ENCODE data around the gene NDUFV3.

DNA sequence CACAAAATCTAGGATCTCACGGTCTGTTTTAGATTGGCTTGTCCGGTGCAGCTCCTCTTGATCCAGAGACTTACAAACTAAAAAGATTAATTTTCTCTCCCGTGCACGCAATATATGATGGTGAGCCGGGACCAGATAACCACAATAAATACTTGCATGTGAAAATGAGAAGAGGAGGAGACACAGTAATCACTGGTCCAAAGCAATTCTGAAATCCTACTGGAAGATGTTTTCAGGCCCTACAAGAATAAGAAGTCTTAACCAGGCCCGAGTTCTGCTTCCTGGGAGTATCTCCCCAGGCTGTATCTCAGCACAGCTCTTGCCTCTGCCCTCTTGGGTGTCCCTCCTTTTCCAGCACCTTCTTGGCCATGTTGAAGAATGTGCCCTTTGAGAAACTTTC, 12.8 kb upstream of the NDUFV3 start:
- TF ChIP-seq RAD21 (IDR thresholded peaks at IDR 0.05; ENCODE audit: low read depth) (no peak), EGR1 (IDR thresholded peaks at IDR 0.05) (no peak), NFIC (IDR thresholded peaks at IDR 0.05) (no peak), FOXM1 (IDR thresholded peaks at IDR 0.05; ENCODE audit: borderline replicate concordance, low read depth) (no peak), CREB1 (IDR thresholded peaks at IDR 0.05; ENCODE audit: low read depth) (no peak), TEAD4 (IDR thresholded peaks at IDR 0.05) (no peak)
- TF ChIP-seq, protein P1, sequence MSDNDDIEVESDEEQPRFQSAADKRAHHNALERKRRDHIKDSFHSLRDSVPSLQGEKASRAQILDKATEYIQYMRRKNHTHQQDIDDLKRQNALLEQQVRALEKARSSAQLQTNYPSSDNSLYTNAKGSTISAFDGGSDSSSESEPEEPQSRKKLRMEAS (IDR thresholded peaks at IDR 0.05), result no peak
